Activated CD8-positive, alpha-beta T cell treated with anti-CD3 and anti-CD28 coated beads for 36 hours (primary cell): ENCODE data around the gene PARVA. TPM values are rescaled to one million over a fixed set of nuclear protein-coding genes. Genes with fewer than 3 reads are reported as not detected.

Source experiments
- ATAC-seq: fragments of 200-7000 bp; cut with Tn5 transposase; one replicate; pipeline ENCODE4 v1.10.0; 2021; ENCODE audit warnings: mild to moderate bottlenecking, moderate library complexity
- CTCF ChIA-PET: fragments of 350-600 bp; sonication (Branson Sonifier 250); formaldehyde crosslinking; loops from one replicate; lab custom pipeline; 2021; ENCODE audit warnings: antibody characterized with exemption; lab: Charles Lee
- POLR2A ChIA-PET: fragments of 350-600 bp; sonication (Branson Sonifier 250); formaldehyde crosslinking; loops from one replicate; lab custom pipeline; 2021; ENCODE audit warnings: antibody characterized with exemption; lab: Charles Lee
- DNase-seq: peaks from one replicate; pipeline ENCODE4 v3.0.0-alpha.2; 2020
- H3K27ac Mint-ChIP-seq: one replicate; pipeline ENCODE4 v1.8.0; 2021; ENCODE audit warnings: mild to moderate bottlenecking, mixed read lengths
- H3K27me3 Mint-ChIP-seq: one replicate; pipeline ENCODE4 v1.8.0; 2021; ENCODE audit warnings: mixed read lengths
- H3K36me3 Mint-ChIP-seq: one replicate; pipeline ENCODE4 v1.8.0; 2021; ENCODE audit warnings: low read depth, mixed read lengths
- H3K4me1 Mint-ChIP-seq: one replicate; pipeline ENCODE4 v1.8.0; 2021; ENCODE audit warnings: low read depth, mixed read lengths
- H3K4me3 Mint-ChIP-seq: one replicate; pipeline ENCODE4 v1.8.0; 2021; ENCODE audit warnings: mild to moderate bottlenecking, moderate library complexity, mixed read lengths
- H3K9me3 Mint-ChIP-seq: one replicate; pipeline ENCODE4 v1.8.0; 2021; ENCODE audit warnings: mixed read lengths
- CTCF ChIP-seq: fragments of 200-600 bp; IDR thresholded peaks from one replicate; pipeline ENCODE4 v1.8.0; 2022; ENCODE audit warnings: antibody characterized with exemption, mild to moderate bottlenecking
- intact Hi-C: fragments of 100-400 bp; cut with micrococcal nuclease; formaldehyde crosslinking; loops from one replicate; pipeline ENCODE4 v1.10.0; 2022
- total RNA-seq, 2 experiments: library from RNA; stranded (reverse); gene quantifications; one replicate each; pipeline ENCODE4 v1.2.3, GENCODE V29; 2021

PARVA gene
- total RNA-seq, 2 experiments from 2014 or later, result not detected

- intact Hi-C loops, result loop anchor here (10.0 kb wide), 1 partner anchor 69 kb away; no protein-coding TSS in a partner anchor
- no peaks in the 10 kb centered on the region for H3K36me3 Mint-ChIP-seq
- no peak for DNase-seq
- TF ChIP-seq CTCF, result no peak
- H3K9me3 Mint-ChIP-seq, result no peaks in the 10 kb centered on the region
- ChIA-PET POLR2A (no interaction called here), CTCF (interaction anchor here (0.9 kb wide), 1 partner anchor 72 kb away, joined by 5 read pairs; no protein-coding TSS in a partner anchor)
- H3K27me3 Mint-ChIP-seq, result no peaks in the 10 kb centered on the region
- H3K4me1 Mint-ChIP-seq, result no peaks in the 10 kb centered on the region
- no peak overlapping the region for H3K27ac Mint-ChIP-seq
- ATAC-seq, result no peak
- H3K4me3 Mint-ChIP-seq, result no peak overlapping the region
These were observed 26.0 kb downstream of the PARVA start for GRCh38 chr11:12403122-12403996.

- Mint-ChIP-seq H3K9me3 (no peaks in the 10 kb centered on the region), H3K4me3 (no peak overlapping the region), H3K4me1 (no peaks in the 10 kb centered on the region), H3K27ac (no peak overlapping the region), H3K27me3 (peaks cover 2% of the 10 kb centered on the region), H3K36me3 (no peaks in the 10 kb centered on the region)
- ChIA-PET CTCF (no interaction called here), POLR2A (no interaction called here)
- intact Hi-C loops, result loop anchor here (10.0 kb wide), 1 partner anchor 69 kb away; no protein-coding TSS in a partner anchor
- DNase-seq (no peak), ATAC-seq (no peak)
- TF ChIP-seq CTCF, result no peak
These were observed 26.6 kb downstream of the PARVA start for GRCh38 chr11:12403997-12404350.

GRCh38 chr11:12404436-12404835 is 27.1 kb downstream of the PARVA start:
- no peaks in the 10 kb centered on the region for H3K36me3 Mint-ChIP-seq
- H3K4me3 Mint-ChIP-seq, result no peak overlapping the region
- ChIA-PET CTCF (no interaction called here), POLR2A (no interaction called here)
- H3K9me3 Mint-ChIP-seq, result no peaks in the 10 kb centered on the region
- H3K27me3 Mint-ChIP-seq, result peaks cover 2% of the 10 kb centered on the region
- no peak for DNase-seq
- no peak overlapping the region for H3K27ac Mint-ChIP-seq
- intact Hi-C loops, result loop anchor here (10.0 kb wide), 1 partner anchor 70 kb away; no protein-coding TSS in a partner anchor
- TF ChIP-seq CTCF, result no peak
- ATAC-seq, result no peak
- H3K4me1 Mint-ChIP-seq, result no peaks in the 10 kb centered on the region

- ChIA-PET POLR2A (no interaction called here), CTCF (no interaction called here)
- ATAC-seq, result no peak
- H3K27me3 Mint-ChIP-seq, result peaks cover 2% of the 10 kb centered on the region
- no peaks in the 10 kb centered on the region for H3K36me3 Mint-ChIP-seq
- H3K9me3 Mint-ChIP-seq, result no peaks in the 10 kb centered on the region
- no peak overlapping the region for H3K4me3 Mint-ChIP-seq
- intact Hi-C loops, result loop anchor here (10.0 kb wide), 1 partner anchor 73 kb away; no protein-coding TSS in a partner anchor
- TF ChIP-seq CTCF, result no peak
- H3K4me1 Mint-ChIP-seq, result no peaks in the 10 kb centered on the region
- DNase-seq, result no peak
- no peak overlapping the region for H3K27ac Mint-ChIP-seq
These were observed 30.9 kb downstream of the PARVA start for GRCh38 chr11:12408156-12408770.

GRCh38 chr11:12409621-12410005 is 32.2 kb downstream of the PARVA start:
- no peaks in the 10 kb centered on the region for H3K4me1 Mint-ChIP-seq
- no peak for DNase-seq
- H3K4me3 Mint-ChIP-seq, result no peak overlapping the region
- intact Hi-C loops, result loop anchor here (5.0 to 10.0 kb wide), 2 partner anchors 75 to 483 kb away; no protein-coding TSS in a partner anchor
- H3K36me3 Mint-ChIP-seq, result no peaks in the 10 kb centered on the region
- H3K27ac Mint-ChIP-seq, result no peak overlapping the region
- ChIA-PET CTCF (interaction anchor here (2.3 kb wide), 1 partner anchor 79 kb away, joined by 12 read pairs; no protein-coding TSS in a partner anchor), POLR2A (no interaction called here)
- no peak for TF ChIP-seq CTCF
- no peak for ATAC-seq
- peaks cover 2% of the 10 kb centered on the region for H3K27me3 Mint-ChIP-seq
- H3K9me3 Mint-ChIP-seq, result no peaks in the 10 kb centered on the region
